Lower leg skin (tissue), 4 donors: ENCODE data around the gene TAF15. TPM values are rescaled to one million over a fixed set of nuclear protein-coding genes. Genes with fewer than 3 reads are reported as not detected.

Experiments used
- DNase-seq, 2 donors: peaks; one replicate each; pipeline ENCODE4 v3.0.0-alpha.2; 2019; ENCODE audit warnings: low spot score in 2 of 2
- H3K4me3 ChIP-seq: fragments of 200-600 bp; sonication (generic); 2 replicates; pipeline ENCODE4 v1.5.1; 2017; ENCODE audit warnings: mild to moderate bottlenecking, low read depth; ENCODE audit not compliant: poor library complexity, severe bottlenecking
- POLR2A ChIP-seq, 2 donors: fragments of 450-650 bp; IDR thresholded peaks; one replicate each; pipeline ENCODE4 v1.6.1; 2016 to 2017; ENCODE audit warnings: antibody characterized with exemption in 2 of 2, mild to moderate bottlenecking in 1 of 2, moderate library complexity in 1 of 2
- WGBS, 2 donors: methylation state at CpG; one replicate each; pipeline ENCODE4 v1.1.5; 2018; 5-methylcytosine and 5-hydroxymethylcytosine counted together
- intact Hi-C: fragments of 100-400 bp; cut with DNase I; formaldehyde crosslinking; loops from one replicate; pipeline ENCODE4 v1.15.0; 2023; ENCODE audit warnings: low total_unique reads
- total RNA-seq, 4 donors: library from RNA; depleted of rRNA; stranded (reverse); fragments of >200 nt; gene quantifications; one replicate each; pipeline ENCODE4 v1.1.0, GENCODE V29; 2016
- TF ChIP-seq, protein P1 (sequence below), 3 donors: fragments of 450-650 bp; IDR thresholded peaks; one replicate each; pipeline ENCODE4 v1.5.1; 2016; ENCODE audit warnings: antibody characterized with exemption in 3 of 3, mild to moderate bottlenecking in 3 of 3, moderate library complexity in 2 of 3

Gene TAF15
- total RNA-seq, 4 donors from 2014 or later: 39.0 to 79.0 (median 60.0) TPM

DNA sequence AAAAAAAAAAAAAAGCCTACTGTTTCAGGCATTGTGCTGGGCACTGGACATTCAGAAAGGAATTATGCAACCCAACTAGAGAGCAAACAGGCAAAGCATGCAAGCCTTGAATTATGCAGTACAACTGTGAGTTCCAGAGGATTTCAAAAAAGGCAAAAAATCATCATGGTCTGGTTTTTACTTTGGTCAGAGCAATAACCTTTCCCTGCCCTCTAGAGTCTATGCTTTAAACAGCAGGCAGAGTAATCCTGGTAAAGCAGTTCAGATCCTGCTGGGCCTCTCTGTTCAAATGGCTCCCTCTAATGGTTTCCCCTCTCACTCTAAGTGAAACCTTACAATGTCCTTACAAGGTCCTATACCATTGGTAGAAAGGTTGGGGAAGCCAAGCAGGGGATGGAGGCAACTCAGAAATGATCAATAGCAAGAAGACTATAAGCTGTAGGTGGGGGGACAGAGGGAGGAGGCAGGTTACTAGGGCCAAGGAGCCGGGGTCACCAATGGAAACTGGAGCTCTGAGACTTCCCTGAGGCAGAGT is 4.6 kb upstream of the TAF15 start:
- 35 to 57% methylated on average over 1 of the region's 1 CpG for WGBS, 2 donors
- no peak overlapping the region for H3K4me3 ChIP-seq
- DNase-seq: peak in 1 of 2 donors; percentile 55
- TF ChIP-seq POLR2A (IDR thresholded peaks at IDR 0.05): no peak
- TF ChIP-seq, protein P1, sequence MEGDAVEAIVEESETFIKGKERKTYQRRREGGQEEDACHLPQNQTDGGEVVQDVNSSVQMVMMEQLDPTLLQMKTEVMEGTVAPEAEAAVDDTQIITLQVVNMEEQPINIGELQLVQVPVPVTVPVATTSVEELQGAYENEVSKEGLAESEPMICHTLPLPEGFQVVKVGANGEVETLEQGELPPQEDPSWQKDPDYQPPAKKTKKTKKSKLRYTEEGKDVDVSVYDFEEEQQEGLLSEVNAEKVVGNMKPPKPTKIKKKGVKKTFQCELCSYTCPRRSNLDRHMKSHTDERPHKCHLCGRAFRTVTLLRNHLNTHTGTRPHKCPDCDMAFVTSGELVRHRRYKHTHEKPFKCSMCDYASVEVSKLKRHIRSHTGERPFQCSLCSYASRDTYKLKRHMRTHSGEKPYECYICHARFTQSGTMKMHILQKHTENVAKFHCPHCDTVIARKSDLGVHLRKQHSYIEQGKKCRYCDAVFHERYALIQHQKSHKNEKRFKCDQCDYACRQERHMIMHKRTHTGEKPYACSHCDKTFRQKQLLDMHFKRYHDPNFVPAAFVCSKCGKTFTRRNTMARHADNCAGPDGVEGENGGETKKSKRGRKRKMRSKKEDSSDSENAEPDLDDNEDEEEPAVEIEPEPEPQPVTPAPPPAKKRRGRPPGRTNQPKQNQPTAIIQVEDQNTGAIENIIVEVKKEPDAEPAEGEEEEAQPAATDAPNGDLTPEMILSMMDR (IDR thresholded peaks at IDR 0.05): peak in 1 of 3 donors; percentile 19
- intact Hi-C loops: no loop called here

DNA sequence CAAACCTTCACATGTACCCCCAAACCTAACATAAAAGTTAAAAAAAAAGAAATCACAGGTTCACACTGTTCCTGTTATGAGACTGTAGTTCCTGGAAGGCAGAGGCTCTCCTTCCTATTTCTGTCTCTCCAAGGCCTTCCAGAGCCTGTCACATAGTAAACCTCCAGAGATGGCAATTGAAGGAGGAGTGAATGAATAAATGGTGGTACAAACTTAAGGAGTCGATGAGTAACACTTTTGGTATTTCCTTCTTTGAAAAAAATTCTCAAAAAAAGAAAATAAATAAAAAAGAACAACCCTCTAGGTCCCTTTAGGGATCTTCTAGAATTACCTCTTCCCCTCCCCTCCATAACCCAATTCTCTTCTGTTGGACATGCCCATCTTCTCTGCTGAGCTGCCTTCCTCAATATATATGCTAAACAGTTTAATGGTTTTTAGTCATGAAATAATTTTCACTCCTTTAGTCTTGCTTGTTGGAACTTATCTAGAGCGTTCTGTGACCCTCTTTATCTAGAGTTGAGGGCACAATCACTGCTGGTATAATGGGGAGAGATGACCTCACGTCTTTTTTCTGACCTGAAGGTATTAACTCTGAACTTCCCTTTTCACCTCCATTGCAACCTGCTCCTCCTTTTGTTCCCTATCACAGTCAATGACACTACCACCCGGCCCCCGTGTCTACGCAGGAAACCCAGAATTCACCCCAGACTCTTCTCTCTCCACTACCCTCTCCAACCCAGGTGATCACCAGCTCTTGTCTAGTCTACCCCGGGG is 1.7 kb upstream of the TAF15 start:
- TF ChIP-seq, protein P1 (IDR thresholded peaks at IDR 0.05): no peak
- no peak for TF ChIP-seq POLR2A (IDR thresholded peaks at IDR 0.05)
- intact Hi-C loops: loop anchor here (2.0 kb wide), 1 partner anchor 43 kb away; no protein-coding TSS in a partner anchor
- no peak overlapping the region for H3K4me3 ChIP-seq
- WGBS, 2 donors: 83 to 87% methylated on average over 7 of the region's 7 CpGs
- no peak for DNase-seq

DNA sequence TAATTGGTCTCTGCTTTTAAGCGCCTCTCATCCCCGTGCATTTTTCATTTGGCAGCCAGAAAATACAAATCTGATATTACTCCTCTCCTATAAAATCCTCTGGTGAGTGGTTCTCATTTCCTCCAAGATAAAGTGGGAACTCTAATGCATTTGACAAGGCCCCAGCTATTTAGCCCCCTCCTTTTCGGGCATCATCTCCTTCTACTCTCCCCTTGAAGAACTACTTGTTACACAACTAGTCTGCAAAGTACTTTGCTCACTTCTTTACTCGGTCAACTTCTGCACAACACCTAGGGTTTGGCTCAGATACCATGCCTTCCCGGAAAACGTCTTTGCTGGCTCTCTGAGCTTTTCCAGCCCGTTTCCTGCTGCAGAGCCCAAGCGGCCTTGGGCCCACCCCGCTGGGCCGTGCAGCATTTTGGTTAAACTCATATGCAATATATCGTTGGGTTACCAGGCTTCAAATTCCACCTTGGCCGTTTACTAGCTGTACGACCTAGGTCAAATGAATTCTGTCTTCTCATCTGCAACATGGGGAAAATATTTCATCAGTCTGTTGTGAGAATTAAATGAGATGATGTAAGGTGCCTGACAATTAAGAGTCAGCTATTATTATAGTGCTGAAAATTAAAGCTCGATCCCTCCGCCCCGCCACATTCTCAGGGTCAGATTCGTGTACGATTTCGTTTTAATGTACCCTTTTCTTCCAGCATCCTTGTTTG is 883 bp upstream of the TAF15 start:
- TF ChIP-seq POLR2A (IDR thresholded peaks at IDR 0.05): no peak
- TF ChIP-seq, protein P1 (IDR thresholded peaks at IDR 0.05): no peak
- no peak for DNase-seq
- H3K4me3 ChIP-seq: no peak overlapping the region
- intact Hi-C loops: no loop called here
- WGBS, 2 donors: 26 to 33% methylated on average over 19 of the region's 19 CpGs

DNA sequence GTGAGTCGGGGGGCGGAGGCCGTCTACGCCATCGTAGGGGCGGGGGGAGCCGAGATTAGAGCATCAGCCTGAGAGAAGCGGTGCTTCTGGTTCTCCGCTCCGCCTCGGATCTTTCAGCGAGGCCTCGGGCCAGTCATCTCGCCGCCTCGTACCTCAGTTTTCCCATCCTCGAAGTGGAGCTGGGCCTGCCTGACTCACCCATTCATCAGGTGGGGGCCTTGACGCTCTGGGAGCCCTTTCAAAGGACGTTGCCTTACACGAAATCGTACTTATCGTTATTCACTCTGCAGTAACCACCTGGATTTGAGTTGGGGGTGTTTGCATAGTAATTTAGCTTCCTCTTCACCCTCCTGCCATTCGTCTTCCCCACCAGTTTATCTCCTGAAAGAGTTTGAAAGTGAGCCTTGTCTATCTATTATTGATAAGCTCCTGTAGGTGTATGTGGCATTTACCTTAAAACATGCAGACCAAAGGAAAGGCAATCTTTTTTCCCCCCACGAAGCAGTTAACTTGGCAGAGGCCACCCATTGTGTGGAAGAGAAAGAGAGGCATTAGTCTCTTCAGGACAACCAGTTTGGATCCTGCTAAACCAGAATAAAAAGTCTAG is 674 bp downstream of the TAF15 start:
- intact Hi-C loops: no loop called here
- 0% methylated on average over 9 to 16 of the region's 24 CpGs for WGBS, 2 donors
- DNase-seq: no peak
- TF ChIP-seq POLR2A (IDR thresholded peaks at IDR 0.05): no peak
- peak overlapping the region; percentile 65 for H3K4me3 ChIP-seq

DNA sequence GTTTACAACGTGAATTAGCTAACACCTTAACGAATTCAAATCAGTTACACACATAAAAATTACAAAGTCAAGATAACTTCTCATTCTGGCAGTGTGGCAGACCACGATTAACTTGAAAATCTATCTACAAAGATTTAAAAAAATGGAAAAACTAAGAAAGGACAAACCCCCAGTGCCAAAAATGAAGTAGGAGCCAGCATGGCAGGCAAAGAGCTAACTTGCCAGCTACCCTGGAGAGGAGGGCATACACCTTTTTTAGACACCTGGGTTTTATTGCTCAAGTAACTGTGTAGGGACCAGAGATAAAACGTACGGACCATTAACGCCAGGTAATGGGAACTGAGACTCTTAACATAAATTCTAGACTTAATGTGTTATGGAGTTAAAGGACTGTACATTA is 2.5 kb downstream of the TAF15 start:
- intact Hi-C loops: no loop called here
- 80 to 84% methylated on average over 6 of the region's 6 CpGs for WGBS, 2 donors
- H3K4me3 ChIP-seq: no peak overlapping the region
- TF ChIP-seq, protein P1 (IDR thresholded peaks at IDR 0.05): no peak
- no peak for TF ChIP-seq POLR2A (IDR thresholded peaks at IDR 0.05)
- DNase-seq: no peak

DNA sequence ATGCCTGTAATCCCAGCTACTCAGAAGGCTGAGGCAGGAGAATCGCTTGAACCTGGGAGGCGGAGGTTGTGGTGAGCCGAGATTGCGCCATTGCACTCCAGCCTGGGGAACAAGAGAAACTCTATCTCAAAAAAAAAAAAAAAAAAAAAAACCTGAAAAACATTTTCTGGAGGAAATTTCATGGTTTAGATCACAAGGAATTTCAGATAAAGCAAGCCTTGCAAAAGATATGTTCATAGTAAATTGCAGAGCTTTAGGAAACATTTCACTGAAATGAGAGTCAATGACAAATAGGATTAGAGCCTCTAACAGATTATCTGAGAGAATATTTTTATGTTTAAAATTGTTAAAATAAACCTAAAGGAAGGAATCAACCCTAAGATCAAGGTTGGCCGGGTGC is 3.2 kb downstream of the TAF15 start:
- H3K4me3 ChIP-seq: no peak overlapping the region
- DNase-seq: no peak
- intact Hi-C loops: no loop called here
- TF ChIP-seq, protein P1 (IDR thresholded peaks at IDR 0.05): no peak
- no peak for TF ChIP-seq POLR2A (IDR thresholded peaks at IDR 0.05)
- 86 to 88% methylated on average over 5 of the region's 5 CpGs for WGBS, 2 donors
